CD4-positive, alpha-beta T cell treated with Interleukin-15 for 1 hour (primary cell): ENCODE results near the gene GDF3.
"Not testable (repeated sequence)": the region's sequence is repeated elsewhere in the genome, so short reads cannot be mapped to it uniquely, and the experiment has no call there.

Source experiments
- DNase-seq: peaks from one replicate; pipeline ENCODE4 v3.0.0-alpha.2; 2020

GDF3 gene

DNA sequence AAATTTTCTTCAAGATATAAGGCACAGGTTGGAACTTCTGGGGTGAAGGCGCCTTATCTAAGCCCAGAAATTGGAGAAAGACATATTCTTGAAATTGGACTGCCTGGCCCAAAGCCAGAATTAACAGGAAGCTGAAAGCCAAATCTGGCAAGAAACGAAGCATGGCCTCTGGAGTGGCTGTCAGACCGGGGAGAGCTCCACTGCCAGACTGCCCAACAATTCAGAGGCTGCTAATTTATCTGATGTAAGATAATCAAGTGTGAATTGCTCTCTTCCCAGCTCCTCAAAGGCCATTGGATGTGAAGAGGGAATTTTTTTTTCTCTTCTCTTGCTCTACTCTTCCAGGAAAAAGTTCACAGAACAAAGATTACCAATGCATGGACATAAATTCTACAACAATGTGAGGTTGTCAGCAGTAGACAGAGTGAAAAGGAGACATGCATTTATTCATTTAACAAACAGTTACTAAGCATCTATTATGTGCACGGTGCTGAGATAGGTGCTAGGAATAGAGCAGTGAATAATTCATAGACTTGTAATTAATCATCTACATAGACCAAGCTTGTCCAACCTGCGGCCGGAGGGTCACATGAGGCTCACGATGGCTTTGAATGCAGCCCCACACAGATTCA is at the start of gene GDF3:
Gene GDF3 (minus strand): TSS at position 210 of the 632 bp plus-strand sequence. CDS start 47 bp downstream, at position 163.
- no peak for DNase-seq

DNA sequence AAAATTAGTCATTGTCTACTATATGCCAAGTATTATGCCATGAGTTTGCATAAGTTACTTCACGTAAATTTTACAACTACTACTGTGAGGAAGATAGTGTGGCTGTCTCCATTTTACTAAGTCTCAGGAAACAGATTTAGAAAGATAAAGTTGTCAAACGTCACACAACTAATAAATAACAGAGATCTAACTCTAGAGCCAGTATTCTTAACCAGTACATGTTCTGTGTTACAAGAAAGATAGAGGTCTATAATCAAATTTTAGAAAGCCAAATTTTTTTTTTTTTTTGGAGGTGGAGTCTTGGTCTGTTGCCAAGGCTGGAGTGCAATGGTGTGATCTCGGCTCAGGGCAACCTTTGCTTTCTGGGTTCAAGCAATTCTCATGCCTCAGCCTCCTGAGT is 37.4 kb upstream of the GDF3 start:
- no peak for DNase-seq

DNA sequence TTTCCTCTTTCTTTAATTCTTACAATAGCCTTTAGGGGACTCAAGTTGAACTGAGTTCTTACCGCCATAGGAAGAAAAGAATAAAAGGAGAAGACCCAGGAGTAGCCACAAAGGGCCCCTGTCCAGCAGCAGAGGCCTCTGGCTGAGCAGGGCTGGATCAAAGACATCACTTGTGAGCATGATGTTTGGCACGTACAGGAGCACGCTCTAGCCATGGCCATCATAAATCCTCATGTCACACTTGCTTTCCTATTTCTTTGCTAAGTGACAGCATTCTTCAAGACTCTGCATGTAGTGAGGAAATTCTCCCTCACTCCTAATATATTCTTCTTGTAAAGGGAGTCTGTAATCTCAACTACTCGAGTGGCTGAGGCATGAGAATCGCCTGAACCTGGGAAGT is 35.9 kb upstream of the GDF3 start:
- DNase-seq, result no peak

DNA sequence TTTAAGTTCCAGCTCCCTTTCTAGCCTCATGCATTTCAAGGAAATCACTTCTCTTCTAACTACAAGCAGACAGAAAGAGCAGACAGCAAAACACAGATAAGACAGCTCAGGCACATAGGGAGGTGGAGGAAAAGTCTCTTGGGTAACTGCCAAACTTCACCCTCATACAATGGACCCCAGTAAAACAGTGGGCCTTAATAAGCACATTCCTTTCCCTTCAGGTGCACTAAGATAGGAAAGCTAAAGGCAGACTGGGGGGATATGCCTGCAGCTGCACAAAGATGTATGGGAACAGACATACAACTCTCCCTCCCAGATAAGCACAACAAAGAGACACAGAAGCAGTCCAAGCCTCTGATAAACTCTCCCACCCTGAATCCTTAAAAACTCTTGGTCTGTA is 35.4 kb upstream of the GDF3 start:
- not testable (repeated sequence) for DNase-seq

DNA sequence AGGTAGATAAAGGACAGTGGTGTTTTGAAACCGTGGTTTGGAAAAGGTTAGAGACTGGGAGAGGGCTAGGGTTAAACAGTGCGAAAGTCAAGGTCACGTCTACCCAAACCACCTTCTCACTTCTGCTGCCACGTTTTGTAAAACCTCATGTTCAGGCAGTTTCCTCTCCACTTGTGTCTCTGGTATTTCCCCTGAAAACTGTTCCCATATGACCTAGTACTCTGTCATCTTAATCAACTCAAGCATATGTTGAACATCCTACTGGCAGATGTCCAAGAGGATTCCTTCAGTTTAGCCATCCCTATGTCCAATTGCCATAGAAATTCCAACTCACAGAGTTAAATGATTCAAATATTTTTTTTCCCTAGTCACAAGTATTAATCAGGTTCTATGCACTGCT is 34.2 kb upstream of the GDF3 start:
- no peak for DNase-seq

DNA sequence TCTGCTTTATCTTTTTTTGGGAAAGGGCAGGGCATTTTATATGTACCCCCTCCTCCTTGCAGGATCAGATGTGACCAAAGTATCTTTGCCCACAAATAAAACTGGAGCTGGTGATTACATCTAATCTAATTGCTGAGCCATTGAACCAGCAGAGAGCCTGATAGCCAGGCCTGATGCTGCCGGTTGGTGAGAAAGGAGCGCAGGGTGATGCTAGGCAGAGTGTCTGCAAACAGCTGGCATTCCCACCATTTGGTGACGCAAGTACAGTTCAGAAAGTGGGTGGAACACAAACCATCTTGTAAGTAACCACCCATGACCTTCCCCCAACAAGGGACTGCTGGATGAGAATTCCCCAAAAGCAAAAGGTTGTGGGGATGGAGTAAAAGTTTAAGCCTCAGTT is 28.4 kb upstream of the GDF3 start:
- DNase-seq, result no peak

DNA sequence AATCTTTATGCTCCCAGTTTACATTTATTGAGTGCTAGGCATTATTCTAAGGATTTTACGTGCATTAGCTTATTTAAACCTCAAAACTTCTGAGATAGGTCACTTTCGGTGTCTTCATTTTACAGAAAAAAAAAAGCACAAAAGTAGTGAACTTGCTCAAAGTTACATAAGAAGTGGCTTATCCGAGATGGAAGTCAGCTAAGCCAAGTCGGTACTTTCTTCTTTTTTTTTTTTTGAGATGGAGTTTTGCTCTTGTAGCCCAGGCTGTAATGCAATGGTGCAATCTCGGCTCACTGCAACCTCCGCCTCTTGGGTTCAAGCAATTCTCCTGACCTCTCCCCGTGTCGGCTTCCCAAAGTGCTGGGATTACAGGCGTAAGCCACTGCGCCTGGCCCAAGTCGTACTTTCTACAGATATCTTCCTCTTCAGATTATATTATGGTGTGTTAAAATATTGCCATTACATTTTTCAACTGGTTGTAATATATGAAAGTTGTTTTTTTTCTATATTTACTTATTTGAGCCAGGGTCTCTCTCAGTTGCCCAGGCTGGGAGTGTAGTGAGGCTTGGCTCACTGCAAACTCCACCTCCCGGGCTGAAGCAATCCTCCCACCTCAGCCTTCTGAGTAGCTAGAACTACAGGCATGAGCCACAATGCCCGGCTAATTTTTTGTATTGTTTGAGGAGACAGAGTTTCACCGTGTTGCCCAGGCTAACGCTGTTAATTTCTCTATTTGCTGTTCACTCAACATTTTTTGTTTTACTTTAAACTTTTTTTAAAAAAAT is 24.6 kb upstream of the GDF3 start:
- no peak for DNase-seq

DNA sequence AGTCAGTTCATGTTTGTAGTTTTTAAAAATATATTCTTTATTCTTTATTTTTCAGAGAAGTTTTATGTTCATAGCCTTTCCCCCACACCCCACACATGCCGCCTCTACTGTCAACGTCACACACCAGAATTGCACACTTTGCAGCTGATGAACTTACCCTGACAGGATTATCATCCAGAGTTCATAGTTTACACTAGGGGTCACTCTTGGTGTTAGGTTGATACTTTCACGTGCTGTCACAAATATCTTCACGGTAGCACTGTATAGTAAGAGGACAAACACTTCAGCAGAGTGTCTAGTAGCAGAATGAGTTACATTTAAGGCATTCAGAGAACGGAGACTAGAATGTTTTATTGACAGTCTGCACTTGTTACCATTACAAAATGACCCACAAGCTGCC is 20.8 kb upstream of the GDF3 start:
- no peak for DNase-seq

DNA sequence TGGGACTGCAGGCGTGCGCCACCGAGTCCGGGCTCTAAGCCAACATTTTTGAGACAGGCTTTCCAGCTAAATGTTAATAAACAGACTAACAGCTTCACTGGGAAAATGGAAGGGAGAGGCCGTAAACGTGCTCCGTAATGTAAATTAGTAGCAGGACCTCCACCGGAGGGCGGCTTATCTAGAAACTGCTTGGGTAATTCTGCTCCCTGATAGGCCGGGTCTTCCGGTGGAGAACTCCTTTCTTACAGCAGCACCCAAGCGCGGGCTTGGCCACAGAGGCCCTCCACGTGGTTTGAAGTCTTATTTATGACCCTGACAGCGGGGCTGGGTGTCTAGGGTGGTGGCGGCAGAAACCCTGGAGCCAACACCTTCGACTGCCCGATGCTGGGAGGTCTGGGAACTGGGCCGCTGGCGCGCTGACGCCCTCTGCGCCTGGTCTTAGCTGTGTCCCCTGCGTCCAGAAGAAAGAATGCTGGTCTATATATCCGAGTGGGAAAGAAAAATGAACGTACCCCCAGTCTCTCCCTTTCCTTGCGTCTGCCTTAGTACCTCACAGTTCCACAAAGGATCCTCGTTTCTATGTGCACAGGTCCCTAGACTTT is 17.4 kb upstream of the GDF3 start:
- DNase-seq, result no peak

DNA sequence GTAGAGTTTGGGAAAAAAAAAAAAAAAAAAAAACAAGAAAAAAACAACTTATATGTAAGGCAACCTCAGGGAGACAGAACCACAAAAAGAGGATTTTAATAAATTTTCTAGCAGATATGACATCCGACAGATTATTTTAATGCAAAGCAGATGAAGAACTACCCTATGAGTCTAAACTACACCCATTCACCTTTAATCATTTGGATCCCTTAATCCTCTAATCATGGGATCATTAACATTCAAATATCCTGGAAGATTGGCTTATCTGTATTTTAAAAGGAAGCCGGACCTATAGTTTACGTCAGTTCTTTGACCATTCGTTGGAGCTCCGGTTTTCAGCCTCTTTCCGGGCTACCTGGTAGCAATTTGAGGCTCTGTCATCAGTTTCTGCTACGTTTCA is 15.6 kb upstream of the GDF3 start, which contains the start of gene DPPA3:
Gene DPPA3 (plus strand): TSS at position 301 of the 400 bp plus-strand sequence. CDS start 138 bp downstream, outside the sequence.
- no peak for DNase-seq

DNA sequence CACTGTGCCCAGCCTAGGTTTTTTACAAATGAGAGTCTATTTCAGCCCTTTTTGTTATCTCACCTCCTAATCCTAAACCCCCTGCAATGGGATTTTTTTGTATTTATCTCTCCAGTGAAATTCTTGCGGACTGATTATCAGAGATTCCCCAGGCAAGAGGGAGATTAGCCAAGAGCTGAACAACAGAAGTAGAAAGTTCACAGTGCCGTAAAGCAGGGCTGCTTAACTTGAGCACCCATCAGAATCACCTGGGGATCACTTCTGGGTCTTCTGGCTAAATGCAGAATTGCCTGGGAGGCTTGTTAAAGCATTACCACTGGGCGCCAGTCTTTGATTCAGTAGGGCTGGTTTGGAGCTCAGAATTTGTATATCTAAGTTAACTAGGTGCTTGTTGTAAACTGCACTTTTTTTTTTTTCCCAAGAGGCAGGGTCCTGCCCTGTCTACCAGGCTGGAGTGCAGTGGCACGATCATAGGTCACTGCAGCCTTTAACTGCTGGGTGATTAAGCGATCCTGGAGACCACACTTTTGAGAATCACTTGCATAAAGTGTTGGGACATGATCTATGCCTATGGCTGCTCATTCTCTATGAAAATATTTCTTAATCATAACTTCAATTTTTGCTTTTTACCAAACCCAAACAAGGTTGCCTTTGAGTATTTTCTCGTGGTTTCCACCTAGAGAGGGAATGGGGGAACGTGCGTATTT is 14.5 kb upstream of the GDF3 start:
- no peak for DNase-seq

DNA sequence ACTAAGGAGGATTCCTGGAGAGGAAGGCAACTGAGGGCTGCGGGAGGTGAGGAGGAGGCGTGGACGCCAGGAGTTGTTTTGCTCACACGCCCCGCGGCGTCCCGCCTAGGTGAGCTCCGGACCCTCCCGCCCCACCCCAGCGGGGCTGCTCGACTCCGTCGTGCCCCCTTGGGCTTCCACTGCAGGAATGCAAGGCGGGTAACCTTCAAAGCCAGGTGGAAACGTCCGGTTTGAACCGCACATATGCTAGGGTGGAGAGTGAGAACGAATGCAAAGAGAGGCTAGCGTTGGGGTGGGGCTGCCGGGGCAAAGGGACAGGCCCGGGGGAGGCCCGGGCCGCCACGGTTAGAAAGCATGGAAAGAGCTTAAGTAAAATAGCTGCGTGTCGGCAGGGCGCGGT is 10.3 kb upstream of the GDF3 start:
- DNase-seq, result no peak

DNA sequence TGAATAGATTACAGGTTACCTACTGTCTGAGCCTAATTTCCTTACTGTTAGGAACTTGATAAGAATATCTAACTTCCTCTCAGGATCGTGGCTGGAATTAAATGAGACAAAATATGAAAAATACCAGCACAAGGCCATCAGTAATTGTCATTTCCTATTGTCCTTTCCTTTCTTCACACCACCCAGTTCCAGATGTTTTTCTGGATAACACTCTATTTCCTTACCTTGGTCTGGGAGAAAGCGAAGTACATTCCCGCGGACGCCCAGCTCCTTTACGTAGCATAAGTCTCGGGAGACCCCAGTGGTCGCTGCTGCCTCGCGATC is 376 bp downstream of the GDF3 start:
- no peak for DNase-seq

DNA sequence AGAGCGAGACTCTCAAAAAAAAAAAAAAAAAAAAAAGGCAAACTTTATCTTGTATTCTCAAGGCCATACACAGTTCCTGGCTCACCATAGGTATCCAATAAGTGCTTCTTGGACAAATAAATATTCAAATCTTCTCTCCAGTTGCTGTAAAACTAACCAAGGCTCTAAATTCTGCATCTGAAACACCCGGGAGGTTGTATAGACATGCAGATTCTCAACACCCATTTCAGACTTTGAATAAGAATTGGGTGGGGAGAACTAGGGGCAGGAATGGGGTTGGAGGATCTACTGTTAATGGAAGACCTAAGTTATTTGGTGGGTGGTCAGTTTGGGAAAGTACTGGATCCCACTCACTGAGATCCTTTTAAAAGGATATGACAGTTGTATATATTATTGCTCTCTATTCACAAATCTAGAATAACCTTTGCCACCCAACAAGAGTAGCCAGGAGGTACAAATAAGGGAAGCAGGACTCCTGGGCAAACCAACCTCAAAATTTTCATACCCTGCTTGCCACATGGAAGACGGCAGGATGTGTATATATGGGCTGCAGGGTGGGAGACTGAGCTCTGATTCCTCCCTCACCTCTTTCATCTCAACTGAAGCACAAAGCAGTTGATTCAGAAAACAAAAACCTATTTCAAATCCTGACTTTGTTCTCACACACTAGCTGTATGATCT is 879 bp downstream of the GDF3 start:
- DNase-seq, result no peak

DNA sequence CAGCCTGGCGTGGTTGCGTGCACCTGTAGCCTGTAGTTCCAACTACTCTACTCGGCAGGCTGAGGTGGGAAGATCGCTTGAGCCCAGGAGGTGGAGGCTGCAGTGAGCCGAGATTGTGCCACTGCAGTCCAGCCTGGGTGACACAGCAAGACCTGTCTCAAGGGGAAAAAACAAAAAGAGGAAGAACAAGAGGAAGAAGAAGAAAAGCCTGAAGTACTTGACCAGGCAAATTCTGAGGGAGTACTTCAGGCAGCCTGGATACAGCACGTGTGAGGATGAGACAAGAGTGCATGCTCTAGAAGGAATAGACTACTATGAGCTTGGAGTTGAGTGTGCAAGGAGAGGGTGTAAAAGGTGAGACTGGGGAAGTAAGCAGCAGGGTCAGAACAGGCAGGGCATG is 1.8 kb downstream of the GDF3 start:
- DNase-seq, result no peak

DNA sequence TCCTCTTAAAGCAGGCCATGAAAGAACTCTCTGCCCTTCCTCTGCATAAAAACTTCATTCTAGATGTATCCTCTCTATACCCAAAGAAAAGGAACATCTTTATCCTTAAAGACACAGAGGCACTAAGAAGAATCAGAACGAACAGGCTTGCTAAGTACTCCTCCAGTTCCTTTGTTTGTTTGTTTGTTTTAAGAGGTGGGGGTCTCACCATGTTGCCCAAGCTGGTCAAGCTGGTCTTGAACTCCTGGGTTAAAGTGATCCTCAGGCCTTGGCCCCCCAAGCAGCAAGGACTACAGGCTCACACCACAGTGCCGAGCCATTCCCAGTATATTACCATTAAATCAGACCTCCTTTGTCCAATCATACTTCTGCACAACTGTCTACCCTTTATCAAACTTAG is 14.0 kb downstream of the GDF3 start:
- no peak for DNase-seq

DNA sequence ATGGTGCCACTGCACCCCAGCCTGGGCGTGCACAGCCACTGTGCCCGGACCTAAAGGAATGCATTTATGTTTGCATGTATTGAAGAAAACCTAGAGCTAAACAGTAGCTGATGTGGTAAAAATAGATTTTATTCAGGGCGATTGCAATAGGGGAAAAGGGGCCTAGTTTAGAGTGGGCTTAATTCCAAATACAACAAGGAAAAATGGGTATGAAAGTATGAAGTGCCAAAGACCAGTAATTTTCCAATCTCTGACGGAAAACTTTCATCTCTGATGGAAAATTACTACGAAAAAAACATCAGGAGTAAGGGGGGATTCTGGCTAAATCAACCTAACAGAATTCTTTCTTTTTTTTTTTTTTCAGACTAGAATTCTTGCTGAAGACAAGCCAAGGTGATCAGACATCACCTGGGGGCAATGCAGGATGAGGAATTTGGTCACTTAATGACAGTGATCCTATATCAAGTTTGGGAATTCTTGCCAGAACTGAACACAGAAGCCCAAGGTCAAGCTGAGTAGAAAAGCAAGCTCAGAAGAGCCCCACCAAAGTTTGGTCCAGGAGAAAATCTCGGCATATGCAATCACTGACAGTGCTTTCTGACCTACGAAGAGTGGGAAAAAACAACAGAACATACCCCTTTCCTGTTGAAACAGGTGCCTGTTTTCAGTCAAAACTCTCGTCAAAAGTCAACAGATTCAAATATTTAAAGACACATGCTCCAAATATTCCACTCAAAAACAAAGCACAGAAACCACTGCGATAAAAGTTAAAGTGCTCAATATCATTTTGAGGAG is 16.1 kb downstream of the GDF3 start:
- no peak for DNase-seq

DNA sequence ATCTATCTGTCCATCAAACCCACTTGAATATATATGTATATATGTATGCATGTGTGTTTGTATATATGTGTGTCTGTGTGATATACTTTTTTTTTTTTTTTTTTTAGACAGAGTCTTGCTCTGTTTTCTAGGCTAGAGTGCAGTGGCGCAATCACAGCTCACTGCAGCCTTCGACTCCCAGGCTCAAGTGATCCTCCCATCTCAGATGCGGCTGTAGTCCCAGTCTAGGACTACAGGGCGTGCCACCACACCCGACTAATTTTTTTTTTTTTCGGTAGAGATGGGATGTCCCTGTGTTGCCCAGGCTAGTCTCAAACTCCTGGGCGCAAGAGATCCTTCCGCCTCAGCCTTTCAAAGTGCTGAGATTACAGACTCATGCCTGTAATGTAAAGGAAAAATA is 16.8 kb downstream of the GDF3 start:
- DNase-seq, result no peak

DNA sequence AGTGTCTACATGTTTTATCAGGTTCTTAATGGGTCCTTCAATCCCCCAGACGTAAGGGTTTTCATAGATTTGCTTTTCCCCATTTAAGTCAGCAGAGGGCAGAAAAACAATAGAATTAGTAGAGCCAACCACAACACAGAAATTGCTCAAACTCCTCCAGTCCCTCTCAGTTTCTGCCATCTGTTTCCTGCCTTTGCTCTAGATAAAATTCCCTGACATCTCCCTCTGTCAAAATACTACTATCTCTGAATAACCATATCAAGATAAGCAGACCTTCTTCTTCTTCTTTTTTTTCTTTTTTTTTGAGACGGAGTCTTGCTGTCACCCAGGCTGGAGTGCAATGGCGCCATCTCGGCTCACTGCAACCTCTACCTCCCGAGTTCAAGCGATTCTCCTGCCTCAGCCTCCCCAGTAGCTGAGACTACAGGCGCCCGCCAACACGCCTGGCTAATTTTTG is 18.1 kb downstream of the GDF3 start:
- not testable (repeated sequence) for DNase-seq

DNA sequence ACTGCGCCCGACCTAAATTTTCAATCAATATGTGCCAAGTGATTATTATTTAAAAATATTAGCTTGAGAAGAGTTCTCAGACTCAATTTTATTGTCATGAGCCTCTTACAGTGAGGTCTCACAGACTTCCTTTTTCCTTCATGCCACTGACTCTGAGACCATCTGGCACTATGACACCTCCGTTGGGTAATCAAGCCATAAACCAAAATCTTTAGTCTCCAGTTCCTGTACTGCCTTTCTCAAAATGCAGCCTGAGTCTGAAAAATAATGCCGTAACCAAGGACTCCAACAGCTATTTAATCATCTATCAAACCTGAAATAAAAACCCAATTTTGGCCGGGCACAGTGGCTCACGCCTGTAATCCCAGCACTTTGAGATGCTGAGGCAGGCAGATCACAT is 20.1 kb downstream of the GDF3 start:
- not testable (repeated sequence) for DNase-seq

DNA sequence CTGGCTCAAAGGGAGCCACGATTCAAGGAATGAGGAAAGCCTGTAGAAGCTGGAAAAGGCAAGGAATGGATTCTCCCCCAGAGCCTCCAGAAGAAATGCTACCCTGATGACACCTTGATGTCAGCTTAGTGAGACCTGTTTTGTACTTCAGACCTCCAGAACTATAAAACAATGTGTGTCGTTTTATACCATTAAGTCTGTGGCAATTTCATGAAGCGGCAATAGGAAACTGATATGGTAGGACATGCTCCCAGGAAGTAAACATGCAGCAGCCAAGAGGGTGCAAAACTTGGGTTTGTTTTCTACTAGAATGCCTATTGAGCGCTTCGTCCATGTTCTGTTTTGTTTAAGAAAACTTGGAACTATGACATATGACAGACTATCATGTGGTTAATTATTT is 27.4 kb downstream of the GDF3 start:
- DNase-seq, result no peak

DNA sequence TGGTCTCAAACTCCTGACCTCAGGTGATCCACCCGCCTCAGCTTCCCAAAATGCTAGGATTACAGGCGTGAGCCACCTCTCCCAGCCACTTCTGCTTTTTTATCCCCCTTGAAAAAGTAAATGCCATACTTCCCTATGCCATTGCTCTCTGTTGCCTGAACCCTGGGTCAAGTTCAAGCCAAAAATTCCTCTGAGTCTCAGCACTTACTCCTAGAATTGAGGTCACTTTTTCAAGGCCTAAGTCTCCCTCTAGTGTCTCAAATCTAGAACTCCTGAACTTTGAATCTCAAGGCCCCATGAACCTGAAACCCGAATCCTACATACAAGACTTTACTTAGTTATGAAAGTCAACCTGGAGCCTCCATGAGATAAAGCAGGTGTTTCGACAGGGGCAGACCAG is 28.4 kb downstream of the GDF3 start:
- no peak for DNase-seq
